Vagina (tissue), 2 donors: ENCODE measurements around the gene TLCD3A.

Experiments
- POLR2A ChIP-seq, 2 donors: fragments of 450-650 bp; IDR thresholded peaks; one replicate each; pipeline ENCODE4 v1.6.1; 2017; ENCODE audit warnings: antibody characterized with exemption in 2 of 2, mild to moderate bottlenecking in 2 of 2, moderate library complexity in 2 of 2
- POLR2AphosphoS5 ChIP-seq, 2 donors: sonication (generic); formaldehyde crosslinking; IDR thresholded peaks; one replicate each; pipeline ENCODE4 v1.9.0; 2017; ENCODE audit warnings: antibody characterized with exemption in 2 of 2, mild to moderate bottlenecking in 2 of 2, low read depth in 1 of 2; ENCODE audit not compliant: insufficient read depth in 1 of 2

DNA sequence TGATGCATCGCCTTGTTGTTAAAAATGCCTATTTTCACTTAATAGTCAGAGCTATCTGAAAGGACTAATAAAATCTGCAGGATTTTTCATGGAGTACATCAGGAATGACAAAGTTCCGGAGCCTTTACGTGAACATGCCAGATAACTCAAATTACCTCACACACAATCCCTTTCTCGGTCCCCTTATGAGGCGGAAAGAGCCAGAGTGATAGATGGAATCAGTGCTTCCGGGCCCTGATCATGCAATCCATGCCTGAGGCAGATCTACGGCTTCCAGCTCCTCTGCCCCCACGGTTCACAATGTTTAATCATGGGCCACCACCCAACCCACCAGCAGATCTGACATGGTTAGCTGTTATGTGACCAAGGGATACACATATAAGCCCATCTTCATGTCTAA, 34.7 kb upstream of the TLCD3A start:
- TF ChIP-seq POLR2AphosphoS5 (IDR thresholded peaks at IDR 0.05; ENCODE audit: insufficient read depth in 1 of 2, low read depth in 1 of 2) (no peak), POLR2A (IDR thresholded peaks at IDR 0.05) (no peak)
